Measurements from ENCODE around the gene ASTE1.
"Not testable (repeated sequence)": the region's sequence is repeated elsewhere in the genome, so short reads cannot be mapped to it uniquely, and the experiment has no call there.

Gene ASTE1

GRCh38 chr3:131008326-131008725, 18.3 kb downstream of the ASTE1 start:
- no peak for DNase-seq (ENCODE audit: low read depth)

GRCh38 chr3:131007782-131008181, 18.8 kb downstream of the ASTE1 start:
- no peak for DNase-seq (ENCODE audit: low read depth)

GRCh38 chr3:131007256-131007655, 19.4 kb downstream of the ASTE1 start:
- no peak for DNase-seq (ENCODE audit: low read depth)

GRCh38 chr3:131004603-131005002, 22.0 kb downstream of the ASTE1 start:
- no peak for DNase-seq (ENCODE audit: low read depth)

- DNase-seq (ENCODE audit: low read depth): no peak
Measured at GRCh38 chr3:131001071-131001470, 25.6 kb downstream of the ASTE1 start.

- DNase-seq (ENCODE audit: low read depth): no peak
Measured at GRCh38 chr3:130997289-130997688, 29.3 kb downstream of the ASTE1 start.

GRCh38 chr3:130992344-130992743, 34.3 kb downstream of the ASTE1 start:
- no peak for DNase-seq (ENCODE audit: low read depth)

- DNase-seq (ENCODE audit: low read depth): no peak
Measured at GRCh38 chr3:130991126-130991525, 35.5 kb downstream of the ASTE1 start.

- DNase-seq (ENCODE audit: low read depth): no peak
Measured at GRCh38 chr3:130990282-130990681, 36.3 kb downstream of the ASTE1 start.

GRCh38 chr3:130981469-130981868, 45.2 kb downstream of the ASTE1 start:
- DNase-seq (ENCODE audit: low read depth): no peak

GRCh38 chr3:130979117-130979516, 47.5 kb downstream of the ASTE1 start:
- no peak for DNase-seq (ENCODE audit: low read depth)

GRCh38 chr3:130976706-130977105, 49.9 kb downstream of the ASTE1 start:
- no peak for DNase-seq (ENCODE audit: low read depth)

GRCh38 chr3:130975251-130975650, 51.4 kb downstream of the ASTE1 start:
- DNase-seq (ENCODE audit: low read depth): no peak

- no peak for DNase-seq (ENCODE audit: low read depth)
Measured at GRCh38 chr3:130974201-130974600, 52.4 kb downstream of the ASTE1 start.

GRCh38 chr3:130973406-130973805, 53.2 kb downstream of the ASTE1 start:
- DNase-seq (ENCODE audit: low read depth): no peak

GRCh38 chr3:130972592-130972991, 54.0 kb downstream of the ASTE1 start:
- DNase-seq (ENCODE audit: low read depth): not testable (repeated sequence)

GRCh38 chr3:130971208-130971607, 55.4 kb downstream of the ASTE1 start:
- DNase-seq (ENCODE audit: low read depth): no peak

- no peak for DNase-seq (ENCODE audit: low read depth)
Measured at GRCh38 chr3:130969621-130970020, 57.0 kb downstream of the ASTE1 start.

- DNase-seq (ENCODE audit: low read depth): no peak
Measured at GRCh38 chr3:130968221-130968620, 58.4 kb downstream of the ASTE1 start.

GRCh38 chr3:130967281-130967680, 59.3 kb downstream of the ASTE1 start:
- DNase-seq (ENCODE audit: low read depth): no peak

GRCh38 chr3:130963878-130964277, 62.7 kb downstream of the ASTE1 start:
- peak; percentile 90 for DNase-seq (ENCODE audit: low read depth)
